ENCODE data around the gene GPR62. TPM values are rescaled to one million over a fixed set of nuclear protein-coding genes. Genes with fewer than 3 reads are reported as not detected.
"Not testable (repeated sequence)": the region's sequence is repeated elsewhere in the genome, so short reads cannot be mapped to it uniquely, and the experiment has no call there.

The GPR62 gene
- polyA plus RNA-seq, 1 donor: 0.89 TPM

DNA sequence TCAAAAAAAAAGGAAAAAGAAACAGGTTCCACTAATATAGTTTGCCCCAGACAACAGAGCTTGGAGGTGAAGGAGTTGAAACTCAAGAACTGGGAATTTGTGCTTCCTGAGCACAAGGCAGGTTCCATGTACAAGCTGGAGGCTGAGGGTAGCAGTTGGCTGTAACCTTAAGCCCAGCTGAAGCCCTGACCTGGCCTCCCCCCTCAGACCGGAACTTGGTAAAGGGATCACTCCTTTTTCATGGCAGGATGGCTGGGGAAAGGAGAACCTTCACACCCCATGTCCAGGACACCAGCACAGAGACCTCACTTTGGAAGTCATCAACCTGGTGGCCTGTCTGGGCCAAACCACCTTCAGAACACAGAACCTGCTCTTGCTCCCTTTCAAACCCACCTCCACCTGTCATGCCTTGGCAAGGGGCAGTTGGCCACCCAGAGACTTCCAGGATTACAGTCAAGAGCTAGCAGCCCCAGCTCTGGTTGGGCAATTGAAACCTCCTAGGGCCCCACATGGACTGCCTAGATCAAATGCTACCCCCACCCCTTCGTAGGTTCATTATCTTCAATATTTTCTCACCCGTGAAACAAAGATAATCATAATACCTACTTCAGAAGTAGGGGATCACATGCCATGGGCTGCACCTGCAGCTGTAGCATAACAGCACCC lies 37.0 kb downstream of the GPR62 start:
- DNase-seq (ENCODE audit: low read depth): no peak

DNA sequence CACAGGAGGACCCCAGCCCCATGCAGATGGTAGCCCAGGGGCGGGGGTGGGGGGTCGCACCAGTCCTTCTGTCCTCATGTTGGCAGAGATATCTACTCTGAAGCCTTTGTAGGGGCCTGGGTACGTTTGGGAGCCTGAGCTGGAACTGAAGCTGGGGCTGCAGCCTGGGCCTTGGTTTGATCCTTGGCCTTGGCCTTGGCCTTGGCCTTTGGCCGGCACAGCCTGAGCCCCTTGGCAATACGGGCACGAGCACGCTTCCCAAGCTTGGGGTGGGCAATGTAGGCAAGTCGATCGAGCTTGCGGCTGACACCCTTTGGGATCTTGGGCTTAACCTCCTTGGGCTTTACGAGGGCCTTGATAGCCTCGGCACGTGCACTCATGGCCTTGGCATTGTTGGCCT lies 38.5 kb downstream of the GPR62 start:
- DNase-seq (ENCODE audit: low read depth): not testable (repeated sequence)

DNA sequence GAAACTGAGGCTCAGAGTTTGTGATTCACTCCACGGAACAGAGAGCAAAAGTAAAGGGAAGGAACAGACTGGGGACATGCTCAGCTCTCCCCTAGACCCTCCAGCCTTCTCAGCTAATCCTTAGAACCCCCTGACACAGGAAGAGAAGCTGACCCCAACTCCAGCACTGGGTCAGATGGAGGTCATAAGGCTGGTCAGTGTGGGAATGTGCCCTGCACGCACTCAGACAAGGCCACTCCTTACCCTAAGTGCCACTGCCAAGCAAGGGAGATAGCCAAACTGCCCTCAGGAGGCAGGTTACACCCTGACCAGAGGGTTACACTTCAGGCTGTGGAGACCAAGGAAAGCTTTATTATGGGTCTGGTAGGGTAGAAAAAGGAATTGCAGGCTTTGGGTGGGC lies 39.3 kb downstream of the GPR62 start:
- DNase-seq (ENCODE audit: low read depth): no peak

- DNase-seq (ENCODE audit: low read depth): peak; percentile 92
These were observed 40.4 kb downstream of the GPR62 start, which contains the start of gene RPL29 for GRCh38 chr3:51995346-51996163. RPL29 (minus strand) TSS chr3:51995895; CDS start chr3:51995461, 434 bp downstream.

DNA sequence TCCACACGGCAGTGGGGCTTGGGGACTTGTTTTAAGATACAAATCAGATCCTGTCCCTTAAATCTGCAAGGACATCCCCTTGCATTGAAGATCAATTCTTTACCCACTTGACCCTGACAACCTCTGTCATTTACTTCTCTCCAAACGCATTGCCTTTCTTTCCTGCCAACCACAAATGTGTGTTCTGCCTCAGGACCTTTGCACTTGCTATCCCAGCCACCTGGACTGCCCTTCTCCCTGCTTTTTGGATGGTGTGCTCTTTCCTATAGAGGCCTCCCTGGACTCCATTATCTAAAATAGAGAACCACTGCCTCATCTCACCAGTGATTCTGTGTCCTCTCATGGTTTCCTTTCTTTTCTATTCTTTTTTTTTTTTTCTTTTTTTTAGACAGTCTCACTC lies 42.0 kb downstream of the GPR62 start:
- no peak for DNase-seq (ENCODE audit: low read depth)

DNA sequence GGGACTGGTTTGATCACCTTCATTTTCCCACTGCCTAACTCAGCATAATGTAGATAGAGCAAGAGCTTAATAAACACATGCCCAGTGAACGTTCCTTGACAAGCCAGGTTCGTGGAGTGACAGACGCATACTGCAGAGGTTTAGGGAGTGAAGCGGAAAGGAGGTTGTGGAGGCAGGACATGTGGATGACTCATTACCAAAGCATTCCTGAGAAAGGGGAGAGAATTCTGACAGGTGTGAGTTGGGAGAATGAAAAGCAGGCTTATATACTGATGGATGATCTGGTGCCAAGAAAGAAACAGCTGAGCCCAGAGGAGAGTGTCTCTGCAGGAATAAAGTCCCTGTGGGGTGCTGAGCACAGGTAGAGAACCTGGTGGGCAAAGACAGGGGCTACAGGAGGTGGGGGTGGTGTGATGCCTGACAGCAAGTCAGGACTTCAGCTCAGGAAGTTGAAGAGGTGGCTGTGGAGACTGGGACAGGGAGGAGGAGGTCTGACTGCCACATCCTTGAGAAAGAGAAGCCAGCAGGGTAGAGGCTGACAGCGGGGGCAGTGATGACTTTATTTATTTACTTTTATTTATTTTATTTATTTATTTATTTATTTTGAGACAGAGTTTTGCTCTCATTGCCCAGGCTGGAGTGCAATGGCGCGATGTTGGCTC lies 42.9 kb downstream of the GPR62 start:
- no peak for DNase-seq (ENCODE audit: low read depth)

DNA sequence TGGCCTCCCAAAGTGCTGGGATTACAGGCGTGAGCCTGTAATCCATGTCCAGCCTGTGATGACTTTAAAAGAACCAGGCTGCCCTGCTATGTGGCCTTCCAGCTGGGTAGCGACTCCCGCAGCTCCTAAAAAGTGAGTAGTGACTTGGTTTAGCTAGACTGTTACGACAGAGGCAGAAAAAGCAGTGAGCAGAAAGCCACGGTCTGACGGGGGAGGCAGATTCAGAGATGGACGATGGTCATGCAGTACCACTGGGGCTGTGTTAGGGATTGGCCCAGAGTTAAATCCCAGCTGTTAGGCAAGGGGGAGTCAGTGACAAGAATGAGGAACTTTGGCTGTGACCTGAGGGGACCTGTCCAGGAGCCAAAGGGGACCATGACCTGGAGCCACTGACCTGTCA lies 43.6 kb downstream of the GPR62 start:
- no peak for DNase-seq (ENCODE audit: low read depth)

GRCh38 chr3:51999846-52000245 lies 44.7 kb downstream of the GPR62 start:
- DNase-seq (ENCODE audit: low read depth): no peak

- no peak for DNase-seq (ENCODE audit: low read depth)
These were observed 46.3 kb downstream of the GPR62 start for GRCh38 chr3:52001443-52001974.

DNA sequence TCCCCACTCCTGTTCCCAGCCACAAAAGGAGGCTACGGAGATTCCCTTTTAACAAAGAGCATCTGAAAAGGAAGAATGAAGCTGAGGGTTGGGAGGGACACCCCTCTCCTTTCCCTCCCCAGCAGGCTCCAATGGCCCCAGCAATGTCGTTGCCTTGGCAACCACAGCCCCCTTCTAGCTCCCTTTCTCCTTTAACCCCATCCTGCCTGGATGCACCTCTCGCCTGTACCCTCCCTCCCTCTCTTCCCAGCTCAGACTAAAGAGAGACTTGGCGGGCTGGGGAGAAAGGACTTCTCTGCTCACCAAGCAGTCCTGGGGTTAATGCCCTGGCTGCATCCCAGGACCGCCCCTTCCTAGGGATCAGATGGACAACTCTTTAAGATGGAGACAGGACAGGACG lies 47.6 kb downstream of the GPR62 start:
- DNase-seq (ENCODE audit: low read depth): no peak

- no peak for DNase-seq (ENCODE audit: low read depth)
These were observed 49.1 kb downstream of the GPR62 start for GRCh38 chr3:52004163-52004787.

GRCh38 chr3:52004906-52005395 lies 49.8 kb downstream of the GPR62 start:
- DNase-seq (ENCODE audit: low read depth): no peak

- DNase-seq (ENCODE audit: low read depth): no peak
These were observed 50.4 kb downstream of the GPR62 start for GRCh38 chr3:52005571-52005986.

DNA sequence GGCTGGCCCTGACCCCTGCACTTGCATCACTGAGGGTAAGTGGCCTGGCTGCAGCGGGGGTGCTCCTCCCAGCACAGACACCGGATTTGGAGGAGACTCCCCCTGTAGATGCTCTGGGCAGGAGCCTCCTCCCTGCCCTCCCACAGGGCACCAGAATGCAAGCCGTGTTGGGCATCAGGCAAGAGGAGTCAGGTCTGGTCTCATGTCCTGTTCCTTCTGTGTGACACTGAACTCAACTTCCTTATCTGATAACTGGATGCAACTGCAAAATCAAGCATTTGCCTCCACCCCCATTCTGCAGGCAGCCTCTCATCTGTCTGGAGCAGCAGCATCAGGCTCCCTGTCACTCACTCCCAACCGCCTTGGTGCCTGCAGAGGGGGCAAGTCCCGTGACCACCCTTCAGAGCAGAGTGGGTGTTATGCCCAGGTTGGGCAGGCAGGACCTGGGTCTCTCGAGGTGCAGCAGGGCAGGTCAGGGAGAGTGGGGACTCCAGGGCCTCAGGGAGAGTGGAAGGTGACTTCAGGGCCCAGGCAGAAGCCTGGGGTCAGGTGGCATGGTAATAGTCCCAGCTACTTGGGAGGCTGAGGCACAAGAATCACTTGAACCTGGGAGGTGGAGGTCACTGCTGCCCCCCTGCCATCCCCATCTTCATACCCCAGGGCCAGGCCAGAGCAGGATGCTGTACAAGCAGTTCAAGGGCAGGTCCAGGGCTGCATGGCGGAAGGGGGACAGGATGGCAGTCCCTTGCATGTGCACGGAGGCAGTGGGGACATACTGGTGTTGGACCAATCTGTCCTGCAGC lies 51.0 kb downstream of the GPR62 start:
- DNase-seq (ENCODE audit: low read depth): no peak

DNA sequence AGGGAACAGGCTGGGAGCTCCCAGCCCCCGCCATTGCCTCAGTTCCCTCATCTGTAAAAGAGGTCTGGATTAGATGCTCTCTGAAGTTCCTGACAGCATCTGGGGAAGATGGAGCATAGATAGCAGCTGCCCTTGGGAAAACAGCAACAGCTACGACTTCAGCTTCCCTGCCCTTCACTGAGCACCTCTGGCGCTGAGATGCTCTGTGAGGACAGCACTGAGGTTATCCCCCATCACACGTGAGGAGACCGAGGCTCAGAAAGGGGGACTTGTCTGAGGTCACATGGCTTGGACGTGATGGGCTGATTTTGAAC lies 51.6 kb downstream of the GPR62 start:
- DNase-seq (ENCODE audit: low read depth): no peak

Other genes with a start within 250 kb of the GPR62 start
- 0.33 TPM for gene GRM2, start 248.3 kb upstream of the GPR62 start, polyA plus RNA-seq (ENCODE audit: insufficient read length)
- not detected for gene IQCF6, start 176.1 kb upstream of the GPR62 start, polyA plus RNA-seq (ENCODE audit: insufficient read length)
- gene IQCF2, start 93.8 kb upstream of the GPR62 start, polyA plus RNA-seq (ENCODE audit: insufficient read length): not detected
- not detected for gene IQCF5, start 79.8 kb upstream of the GPR62 start, polyA plus RNA-seq (ENCODE audit: insufficient read length)
- not detected for gene IQCF1, start 52.0 kb upstream of the GPR62 start, polyA plus RNA-seq (ENCODE audit: insufficient read length)
- gene RRP9, start 13.5 kb upstream of the GPR62 start, polyA plus RNA-seq (ENCODE audit: insufficient read length): 15.2 TPM
- 5.5 TPM for gene PARP3, start 13.0 kb upstream of the GPR62 start, polyA plus RNA-seq (ENCODE audit: insufficient read length)
- 68.7 TPM for gene PCBP4, start 12.1 kb downstream of the GPR62 start, polyA plus RNA-seq (ENCODE audit: insufficient read length)
- gene ABHD14B, start 18.7 kb downstream of the GPR62 start, polyA plus RNA-seq (ENCODE audit: insufficient read length): 21.9 TPM
- gene ABHD14A, start 19.7 kb downstream of the GPR62 start, polyA plus RNA-seq (ENCODE audit: insufficient read length): 16.1 TPM
- 12.9 TPM for gene ACY1, start 28.2 kb downstream of the GPR62 start, polyA plus RNA-seq (ENCODE audit: insufficient read length)
- gene RPL29, start 40.5 kb downstream of the GPR62 start, polyA plus RNA-seq (ENCODE audit: insufficient read length): 3,323 TPM
- gene DUSP7, start 101.2 kb downstream of the GPR62 start, polyA plus RNA-seq (ENCODE audit: insufficient read length): 18.5 TPM
- gene POC1A, start 199.0 kb downstream of the GPR62 start, polyA plus RNA-seq (ENCODE audit: insufficient read length): 3.7 TPM
- 31.2 TPM for gene ALAS1, start 242.8 kb downstream of the GPR62 start, polyA plus RNA-seq (ENCODE audit: insufficient read length)